GM23248 (cell line): ENCODE results near the gene FAM98A.

Experiments used
- EZH2 ChIP-seq: fragments of 200-600 bp; sonication (generic); IDR thresholded peaks from 2 replicates; pipeline ENCODE4 v1.6.1; 2018; ENCODE audit warnings: antibody characterized with exemption, mild to moderate bottlenecking; ENCODE audit not compliant: insufficient read depth, poor library complexity, severe bottlenecking
- EZH2phosphoT487 ChIP-seq: fragments of 200-600 bp; sonication (generic); IDR thresholded peaks from 2 replicates; pipeline ENCODE4 v1.6.1; 2018; ENCODE audit warnings: antibody characterized with exemption, moderate library complexity, mild to moderate bottlenecking, low read depth; ENCODE audit not compliant: insufficient read depth

DNA sequence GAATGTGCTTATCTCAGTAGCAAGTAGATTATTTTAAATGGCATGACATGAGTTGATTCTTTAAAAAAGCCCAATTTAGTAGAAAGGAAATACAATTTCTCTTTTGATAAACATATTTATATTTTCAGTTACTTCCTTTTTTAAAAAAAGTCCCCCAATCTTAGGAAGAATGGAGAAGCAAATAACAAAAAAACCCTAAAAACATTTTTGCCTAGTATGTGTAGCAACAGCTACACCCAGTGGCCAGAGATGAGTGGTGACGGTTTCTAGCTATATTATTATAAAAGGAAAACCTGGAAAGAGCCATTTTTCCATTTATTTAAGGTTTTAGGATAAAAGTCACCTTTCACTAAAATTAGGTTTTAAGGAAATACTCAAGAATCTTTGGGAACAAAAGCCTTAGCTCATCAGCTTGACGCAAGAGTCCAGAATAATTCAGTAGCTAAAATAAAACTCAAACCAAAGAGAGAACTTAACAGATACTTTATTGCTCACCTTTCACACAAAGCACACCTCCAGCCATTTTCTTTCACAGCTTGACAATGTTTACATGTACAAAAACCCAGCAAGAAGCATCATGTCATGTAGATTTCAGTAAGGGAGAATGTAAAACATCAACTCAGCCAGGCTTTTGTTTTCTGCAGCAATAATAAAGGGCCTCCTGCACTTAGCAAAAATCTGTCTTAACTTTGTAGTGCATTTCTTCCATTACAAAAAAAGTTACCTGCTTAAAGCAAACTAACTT, 15.7 kb downstream of the FAM98A start:
- no peak for TF ChIP-seq EZH2
- no peak for TF ChIP-seq EZH2phosphoT487
